DND-41 (cell line): ENCODE measurements around the gene PIRT.

Experiments
- ATAC-seq: fragments of 200-7000 bp; cut with Tn5 transposase; 3 replicates; pipeline ENCODE4 v1.9.1; 2021; ENCODE audit warnings: low read depth; ENCODE audit not compliant: insufficient read depth
- DNase-seq: peaks from one replicate; pipeline ENCODE4 v3.0.0-alpha.2; 2020
- H2AFZ ChIP-seq: 2 replicates; pipeline ENCODE4 v1.6.0; 2012; ENCODE audit warnings: low read depth, low read length
- H3K27ac ChIP-seq: 2 replicates; pipeline ENCODE4 v1.5.1; 2012; ENCODE audit warnings: low read length, inconsistent platforms
- H3K27me3 ChIP-seq: fragments of 200-600 bp; sonication (generic); 2 replicates; pipeline ENCODE4 v1.6.0; 2012; ENCODE audit warnings: low read length, mild to moderate bottlenecking, inconsistent platforms; ENCODE audit not compliant: insufficient read depth, poor library complexity
- H3K36me3 ChIP-seq: 2 replicates; pipeline ENCODE4 v1.5.1; 2012; ENCODE audit warnings: low read length, inconsistent platforms; ENCODE audit not compliant: insufficient read depth
- H3K4me1 ChIP-seq: 2 replicates; pipeline ENCODE4 v1.5.1; 2012; ENCODE audit warnings: mild to moderate bottlenecking, low read length; ENCODE audit not compliant: insufficient read depth
- H3K4me2 ChIP-seq: 2 replicates; pipeline ENCODE4 v1.6.0; 2012; ENCODE audit warnings: mild to moderate bottlenecking, moderate library complexity, low read length, inconsistent platforms; ENCODE audit not compliant: insufficient read depth
- H3K4me3 ChIP-seq, 2 experiments: fragments of 200-600 bp in 1 of 2; shearing (Covaris generic) in 1 of 2; 2 replicates each; pipeline ENCODE4 v1.5.1; 2012 to 2016; ENCODE audit warnings: inconsistent platforms in 2 of 2, low read length in 2 of 2, mild to moderate bottlenecking in 2 of 2, low read depth in 1 of 2, moderate library complexity in 1 of 2
- H3K79me2 ChIP-seq: 2 replicates; pipeline ENCODE4 v1.6.0; 2012; ENCODE audit warnings: low read length, inconsistent platforms; ENCODE audit not compliant: insufficient read depth
- H3K9ac ChIP-seq: 2 replicates; pipeline ENCODE4 v1.6.0; 2012; ENCODE audit warnings: low read depth, mild to moderate bottlenecking, inconsistent platforms, low read length, moderate library complexity
- H3K9me3 ChIP-seq: 2 replicates; pipeline ENCODE4 v1.5.1; 2012; ENCODE audit warnings: low read length, moderate library complexity, mild to moderate bottlenecking, inconsistent platforms; ENCODE audit not compliant: insufficient read depth, severe bottlenecking
- H4K20me1 ChIP-seq: 2 replicates; pipeline ENCODE4 v1.6.0; 2012; ENCODE audit warnings: low read length; ENCODE audit not compliant: insufficient read depth
- CTCF ChIP-seq: IDR thresholded peaks from 2 replicates; pipeline ENCODE4 v1.5.1; 2012; ENCODE audit warnings: borderline replicate concordance, low read length, moderate library complexity, mild to moderate bottlenecking; ENCODE audit not compliant: poor library complexity, severe bottlenecking; ENCODE audit errors: extremely low read depth
- EZH2 ChIP-seq: IDR thresholded peaks from 3 replicates; pipeline ENCODE4 v1.6.1; 2012; ENCODE audit warnings: borderline replicate concordance, low read depth, mild to moderate bottlenecking, moderate library complexity, low read length, inconsistent platforms; ENCODE audit not compliant: severe bottlenecking

Gene PIRT

GRCh38 chr17:10803830-10804475, 33.9 kb downstream of the PIRT start, which contains the start of gene TMEM238L:
Gene TMEM238L, minus strand, starts transcription at chr17:10804099. Its CDS starts 136 bp downstream, at chr17:10803963.
- Histone ChIP-seq H2AFZ (no peak within 1 kb of the TSS), H3K4me3 (no peak within 1 kb of the TSS), H3K9ac (no peak within 1 kb of the TSS), H3K79me2 (no peaks in the 10 kb centered on the region), H3K27me3 (peaks cover 3% of the 10 kb centered on the region), H4K20me1 (no peaks in the 10 kb centered on the region), H3K4me1 (no peaks in the 10 kb centered on the region), H3K27ac (no peak within 1 kb of the TSS), H3K36me3 (no peaks in the 10 kb centered on the region), H3K4me2 (no peak within 1 kb of the TSS), H3K9me3 (no peaks in the 10 kb centered on the region)
- TF ChIP-seq EZH2 (no peak), CTCF (no peak)
- no peak for ATAC-seq
- DNase-seq, result no peak

DNA sequence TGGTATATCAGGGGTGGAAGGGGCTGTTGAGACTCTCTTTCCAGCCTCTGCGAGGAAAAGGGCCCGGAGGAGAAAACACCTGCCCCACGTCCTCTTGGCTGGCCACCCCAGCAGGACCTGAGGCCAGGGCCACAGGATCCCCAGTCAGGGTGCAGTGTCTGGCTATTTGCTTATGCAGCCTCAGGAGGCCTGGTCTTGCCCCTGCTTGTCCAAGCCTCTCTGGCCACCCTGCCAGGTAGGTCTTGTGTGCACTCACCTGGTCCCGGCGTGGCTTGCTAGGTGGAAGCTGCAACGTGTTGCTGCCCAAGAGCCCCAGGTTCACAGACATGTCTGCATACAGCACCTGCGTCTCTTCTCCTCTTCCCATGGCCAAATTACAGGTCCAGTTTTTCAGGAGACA, 34.5 kb downstream of the PIRT start:
- H3K4me3 ChIP-seq, result no peak overlapping the region
- H3K9ac ChIP-seq, result no peak overlapping the region
- H3K4me1 ChIP-seq, result no peaks in the 10 kb centered on the region
- no peaks in the 10 kb centered on the region for H3K36me3 ChIP-seq
- H3K27ac ChIP-seq, result no peak overlapping the region
- no peak overlapping the region for H2AFZ ChIP-seq
- H3K9me3 ChIP-seq, result no peaks in the 10 kb centered on the region
- DNase-seq (no peak), ATAC-seq (no peak)
- TF ChIP-seq EZH2, result no peak
- no peak for TF ChIP-seq CTCF
- no peak overlapping the region for H3K4me2 ChIP-seq
- no peaks in the 10 kb centered on the region for H3K79me2 ChIP-seq
- peaks cover 3% of the 10 kb centered on the region for H3K27me3 ChIP-seq
- no peaks in the 10 kb centered on the region for H4K20me1 ChIP-seq

DNA sequence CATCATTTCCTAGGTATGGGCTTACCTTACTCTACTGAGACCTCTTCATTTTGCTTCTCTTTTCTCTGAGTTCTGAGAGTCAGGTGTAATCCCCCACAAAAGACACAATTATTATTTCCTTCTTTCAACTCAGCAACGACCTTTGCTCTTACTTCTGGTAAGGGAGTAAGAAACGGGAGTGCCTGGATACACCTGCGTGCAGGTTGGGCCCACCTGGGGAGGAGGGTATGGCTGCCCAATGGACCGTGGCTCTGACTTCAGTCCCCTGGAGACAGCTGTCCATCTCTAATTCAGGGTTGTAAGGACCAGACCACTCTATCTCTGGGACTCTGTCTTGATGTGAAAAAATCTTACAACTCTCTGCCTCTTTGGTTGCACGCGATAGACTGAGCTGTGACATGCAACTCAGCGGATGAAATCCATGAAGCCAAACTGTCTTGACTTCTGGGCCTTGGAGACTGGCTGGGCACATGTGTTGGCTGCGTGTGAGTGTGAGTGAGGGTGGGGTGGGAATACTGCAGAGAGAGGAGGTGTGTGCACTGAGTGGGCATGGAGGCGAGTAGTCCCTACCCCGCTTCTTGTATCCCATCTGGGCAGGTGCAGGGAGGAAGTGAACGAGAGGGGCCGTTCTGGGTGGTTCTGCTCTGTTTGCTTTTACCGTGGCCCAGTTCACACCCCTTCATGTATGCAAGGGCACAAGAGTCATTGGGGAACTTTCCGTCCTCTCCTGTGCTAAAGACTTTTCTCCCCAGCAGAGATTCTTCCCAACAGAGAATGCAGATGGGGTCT, 35.2 kb downstream of the PIRT start:
- Histone ChIP-seq H3K4me3 (no peak overlapping the region), H3K27me3 (no peaks in the 10 kb centered on the region), H3K4me2 (no peak overlapping the region), H3K4me1 (no peaks in the 10 kb centered on the region), H3K36me3 (no peaks in the 10 kb centered on the region), H3K27ac (no peak overlapping the region), H3K9me3 (no peaks in the 10 kb centered on the region), H2AFZ (no peak overlapping the region), H3K79me2 (no peaks in the 10 kb centered on the region), H4K20me1 (no peaks in the 10 kb centered on the region), H3K9ac (no peak overlapping the region)
- no peak for ATAC-seq
- no peak for DNase-seq
- no peak for TF ChIP-seq EZH2
- no peak for TF ChIP-seq CTCF
